Breast epithelium (tissue), 3 donors: ENCODE data around the gene FAM222A.

Source experiments
- POLR2A ChIP-seq: fragments of 450-650 bp; IDR thresholded peaks from one replicate; pipeline ENCODE4 v1.6.1; 2016; ENCODE audit warnings: antibody characterized with exemption, mild to moderate bottlenecking, moderate library complexity
- TF ChIP-seq, protein P1 (sequence below), 3 donors: fragments of 450-650 bp; IDR thresholded peaks; one replicate each; pipeline ENCODE4 v1.5.1; 2016 to 2017; ENCODE audit warnings: antibody characterized with exemption in 3 of 3, mild to moderate bottlenecking in 3 of 3, moderate library complexity in 3 of 3

GRCh38 chr12:109753054-109753401 is 39.4 kb downstream of the FAM222A start:
- TF ChIP-seq, protein P1, sequence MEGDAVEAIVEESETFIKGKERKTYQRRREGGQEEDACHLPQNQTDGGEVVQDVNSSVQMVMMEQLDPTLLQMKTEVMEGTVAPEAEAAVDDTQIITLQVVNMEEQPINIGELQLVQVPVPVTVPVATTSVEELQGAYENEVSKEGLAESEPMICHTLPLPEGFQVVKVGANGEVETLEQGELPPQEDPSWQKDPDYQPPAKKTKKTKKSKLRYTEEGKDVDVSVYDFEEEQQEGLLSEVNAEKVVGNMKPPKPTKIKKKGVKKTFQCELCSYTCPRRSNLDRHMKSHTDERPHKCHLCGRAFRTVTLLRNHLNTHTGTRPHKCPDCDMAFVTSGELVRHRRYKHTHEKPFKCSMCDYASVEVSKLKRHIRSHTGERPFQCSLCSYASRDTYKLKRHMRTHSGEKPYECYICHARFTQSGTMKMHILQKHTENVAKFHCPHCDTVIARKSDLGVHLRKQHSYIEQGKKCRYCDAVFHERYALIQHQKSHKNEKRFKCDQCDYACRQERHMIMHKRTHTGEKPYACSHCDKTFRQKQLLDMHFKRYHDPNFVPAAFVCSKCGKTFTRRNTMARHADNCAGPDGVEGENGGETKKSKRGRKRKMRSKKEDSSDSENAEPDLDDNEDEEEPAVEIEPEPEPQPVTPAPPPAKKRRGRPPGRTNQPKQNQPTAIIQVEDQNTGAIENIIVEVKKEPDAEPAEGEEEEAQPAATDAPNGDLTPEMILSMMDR (IDR thresholded peaks at IDR 0.05): no peak
- no peak for TF ChIP-seq POLR2A
